Body of pancreas (tissue), 4 donors: ENCODE data around the gene SRGAP1. TPM values are rescaled to one million over a fixed set of nuclear protein-coding genes. Genes with fewer than 3 reads are reported as not detected.

Experiments
- ATAC-seq: fragments of 150-250 bp; one replicate; pipeline ENCODE4 v1.9.1; 2016
- DNase-seq, 4 donors: peaks; one replicate each; pipeline ENCODE4 v3.0.0-alpha.2; 2019
- H3K27ac ChIP-seq, 4 donors: fragments of 200-600 bp; sonication (generic); 1 replicate in 3 of 4; 2 replicates in 1 of 4; pipeline versions ENCODE4 v1.5.1 to v1.6.1; 2016 to 2019; ENCODE audit warnings: mild to moderate bottlenecking in 1 of 4, mixed read lengths in 1 of 4, moderate library complexity in 1 of 4
- H3K27me3 ChIP-seq, 2 donors: fragments of 200-600 bp; sonication (generic); one replicate each; pipeline ENCODE4 v1.6.0; 2016; ENCODE audit warnings: mild to moderate bottlenecking in 1 of 2
- H3K36me3 ChIP-seq, 2 donors: fragments of 200-600 bp; sonication (generic); replicated peaks in 1 of 2; 2 replicates each; pipeline ENCODE4 v1.5.1; 2016; ENCODE audit warnings: low read depth in 2 of 2; ENCODE audit not compliant: insufficient read depth in 1 of 2
- H3K4me1 ChIP-seq: fragments of 200-600 bp; sonication (generic); one replicate; pipeline ENCODE4 v1.6.0; 2016
- H3K4me3 ChIP-seq, 2 donors: fragments of 200-600 bp; sonication (generic); 1 replicate in 1 of 2; 2 replicates in 1 of 2; pipeline ENCODE4 v1.5.1; 2016 to 2019
- H3K9me3 ChIP-seq, 3 donors: fragments of 200-600 bp; sonication (generic); 1 replicate in 2 of 3; 2 replicates in 1 of 3; pipeline ENCODE4 v1.5.1; 2016
- POLR2A ChIP-seq, 3 donors: fragments of 450-650 bp; IDR thresholded peaks; one replicate each; pipeline ENCODE4 v1.6.1; 2016; ENCODE audit warnings: antibody characterized with exemption in 3 of 3, mild to moderate bottlenecking in 2 of 3
- WGBS, 2 donors: methylation state at CpG; one replicate each; pipeline ENCODE4 v1.1.5; 2017; 5-methylcytosine and 5-hydroxymethylcytosine counted together
- intact Hi-C: fragments of 100-400 bp; cut with DNase I; formaldehyde crosslinking; loops from one replicate; pipeline ENCODE4 v1.15.1; 2023
- total RNA-seq, 2 donors: library from RNA; depleted of rRNA; stranded (reverse); fragments of >200 nt; gene quantifications; one replicate each; pipeline ENCODE4 v1.1.0, GENCODE V29; 2016
- TF ChIP-seq, protein P1 (sequence below), 7 experiments: fragments of 450-650 bp in 4 of 7; fragments of 200-600 bp in 3 of 7; sonication (generic) in 3 of 7; IDR thresholded peaks; one replicate each; pipeline ENCODE4 v1.5.1; 2016 to 2019; ENCODE audit warnings: antibody characterized with exemption in 7 of 7

The SRGAP1 gene
- total RNA-seq, 2 donors from 2014 or later, result 8.8 to 14.8 TPM

DNA sequence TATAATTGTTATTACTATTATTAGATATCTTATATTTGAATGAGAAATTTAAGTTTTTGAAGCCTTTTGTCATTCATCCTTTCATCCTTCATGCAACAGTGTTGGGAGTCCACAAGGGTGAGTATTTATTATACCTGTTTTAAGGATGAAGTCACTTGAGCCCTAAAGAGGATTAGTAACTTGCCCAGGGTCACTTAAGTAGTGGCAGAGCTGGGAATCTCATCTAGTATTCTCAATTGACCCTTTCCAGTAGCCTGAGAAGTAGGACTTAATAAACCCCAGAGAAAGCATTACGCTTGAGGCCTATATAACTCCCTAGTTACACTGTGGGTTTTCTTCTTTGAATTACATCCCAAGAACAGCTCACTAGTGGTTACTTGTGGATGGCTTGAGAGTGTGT, 119.8 kb downstream of the SRGAP1 start:
- Histone ChIP-seq H3K4me1 (peaks cover 6% of the 10 kb centered on the region), H3K27ac (no peak overlapping the region), H3K27me3 (no peaks in the 10 kb centered on the region), H3K36me3 (no peaks in the 10 kb centered on the region), H3K4me3 (no peak overlapping the region), H3K9me3 (no peaks in the 10 kb centered on the region)
- WGBS, 2 donors, result 100% methylated on average over 1 of the region's 1 CpG
- TF ChIP-seq, protein P1, sequence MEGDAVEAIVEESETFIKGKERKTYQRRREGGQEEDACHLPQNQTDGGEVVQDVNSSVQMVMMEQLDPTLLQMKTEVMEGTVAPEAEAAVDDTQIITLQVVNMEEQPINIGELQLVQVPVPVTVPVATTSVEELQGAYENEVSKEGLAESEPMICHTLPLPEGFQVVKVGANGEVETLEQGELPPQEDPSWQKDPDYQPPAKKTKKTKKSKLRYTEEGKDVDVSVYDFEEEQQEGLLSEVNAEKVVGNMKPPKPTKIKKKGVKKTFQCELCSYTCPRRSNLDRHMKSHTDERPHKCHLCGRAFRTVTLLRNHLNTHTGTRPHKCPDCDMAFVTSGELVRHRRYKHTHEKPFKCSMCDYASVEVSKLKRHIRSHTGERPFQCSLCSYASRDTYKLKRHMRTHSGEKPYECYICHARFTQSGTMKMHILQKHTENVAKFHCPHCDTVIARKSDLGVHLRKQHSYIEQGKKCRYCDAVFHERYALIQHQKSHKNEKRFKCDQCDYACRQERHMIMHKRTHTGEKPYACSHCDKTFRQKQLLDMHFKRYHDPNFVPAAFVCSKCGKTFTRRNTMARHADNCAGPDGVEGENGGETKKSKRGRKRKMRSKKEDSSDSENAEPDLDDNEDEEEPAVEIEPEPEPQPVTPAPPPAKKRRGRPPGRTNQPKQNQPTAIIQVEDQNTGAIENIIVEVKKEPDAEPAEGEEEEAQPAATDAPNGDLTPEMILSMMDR (IDR thresholded peaks at IDR 0.05), result no peak
- TF ChIP-seq POLR2A (IDR thresholded peaks at IDR 0.05), result no peak
- DNase-seq, result no peak
- intact Hi-C loops, result no loop called here
- no peak for ATAC-seq

DNA sequence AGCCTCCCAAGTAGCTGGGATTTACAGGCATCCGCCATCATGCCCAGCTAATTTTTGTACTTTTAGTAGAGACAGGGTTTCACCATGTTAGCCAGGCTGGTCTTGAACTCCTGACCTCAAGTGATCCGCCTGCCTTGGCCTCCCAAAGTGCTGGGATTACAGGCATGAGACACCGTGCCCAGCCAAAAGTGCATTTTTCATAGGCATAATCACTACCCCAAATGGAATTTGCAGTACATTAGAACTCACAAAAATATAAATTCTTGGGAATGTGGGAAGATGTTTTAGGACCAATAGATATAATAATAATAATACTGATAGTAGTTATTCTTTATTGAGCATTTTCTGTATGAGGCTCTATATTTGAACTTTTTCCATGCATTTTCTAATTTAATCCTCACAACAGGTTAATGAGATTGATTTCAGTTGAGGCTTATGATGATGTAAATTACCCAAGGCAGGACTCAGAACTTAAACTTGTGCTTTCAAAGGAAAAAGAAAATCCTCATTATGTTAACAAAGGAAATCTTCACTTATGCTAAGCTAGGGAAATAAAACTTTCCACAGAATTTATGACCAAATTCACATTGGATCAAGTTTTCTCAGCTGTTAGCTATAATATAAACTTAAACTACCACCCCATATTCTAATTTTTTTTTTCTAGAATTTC, 121.6 kb downstream of the SRGAP1 start:
- no peak for ATAC-seq
- Histone ChIP-seq H3K27me3 (no peaks in the 10 kb centered on the region), H3K9me3 (no peaks in the 10 kb centered on the region), H3K4me1 (peaks cover 6% of the 10 kb centered on the region), H3K4me3 (no peak overlapping the region), H3K27ac (no peak overlapping the region), H3K36me3 (no peaks in the 10 kb centered on the region)
- TF ChIP-seq, protein P1 (IDR thresholded peaks at IDR 0.05), result no peak
- TF ChIP-seq POLR2A (IDR thresholded peaks at IDR 0.05), result no peak
- DNase-seq, result no peak
- WGBS, 2 donors, result 62 to 75% methylated on average over 3 of the region's 3 CpGs
- intact Hi-C loops, result no loop called here

DNA sequence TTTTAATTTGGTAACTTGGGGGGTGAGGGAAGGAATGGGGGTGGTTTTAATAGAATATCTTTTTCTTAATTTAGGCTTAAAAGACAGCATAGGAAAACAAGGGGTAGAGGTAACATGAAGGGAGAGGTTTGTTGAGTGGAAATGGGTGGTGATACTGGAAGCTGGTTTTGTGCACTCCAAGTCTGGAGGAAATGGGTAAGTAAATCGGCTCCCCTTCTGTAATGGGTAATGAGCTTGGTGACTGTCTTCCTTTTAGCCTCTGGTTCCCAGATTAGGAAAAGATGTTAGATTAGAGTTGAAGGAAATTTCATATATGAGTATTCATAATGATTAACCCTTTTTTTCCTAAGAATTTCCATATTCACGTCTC, 122.1 kb downstream of the SRGAP1 start:
- Histone ChIP-seq H3K4me3 (no peak overlapping the region), H3K36me3 (no peaks in the 10 kb centered on the region), H3K27ac (no peak overlapping the region), H3K9me3 (no peaks in the 10 kb centered on the region), H3K4me1 (peaks cover 6% of the 10 kb centered on the region), H3K27me3 (no peaks in the 10 kb centered on the region)
- intact Hi-C loops, result no loop called here
- WGBS, 2 donors, result 94 to 97% methylated on average over 2 of the region's 2 CpGs
- DNase-seq (no peak), ATAC-seq (no peak)
- TF ChIP-seq, protein P1 (IDR thresholded peaks at IDR 0.05), result no peak
- no peak for TF ChIP-seq POLR2A (IDR thresholded peaks at IDR 0.05)

DNA sequence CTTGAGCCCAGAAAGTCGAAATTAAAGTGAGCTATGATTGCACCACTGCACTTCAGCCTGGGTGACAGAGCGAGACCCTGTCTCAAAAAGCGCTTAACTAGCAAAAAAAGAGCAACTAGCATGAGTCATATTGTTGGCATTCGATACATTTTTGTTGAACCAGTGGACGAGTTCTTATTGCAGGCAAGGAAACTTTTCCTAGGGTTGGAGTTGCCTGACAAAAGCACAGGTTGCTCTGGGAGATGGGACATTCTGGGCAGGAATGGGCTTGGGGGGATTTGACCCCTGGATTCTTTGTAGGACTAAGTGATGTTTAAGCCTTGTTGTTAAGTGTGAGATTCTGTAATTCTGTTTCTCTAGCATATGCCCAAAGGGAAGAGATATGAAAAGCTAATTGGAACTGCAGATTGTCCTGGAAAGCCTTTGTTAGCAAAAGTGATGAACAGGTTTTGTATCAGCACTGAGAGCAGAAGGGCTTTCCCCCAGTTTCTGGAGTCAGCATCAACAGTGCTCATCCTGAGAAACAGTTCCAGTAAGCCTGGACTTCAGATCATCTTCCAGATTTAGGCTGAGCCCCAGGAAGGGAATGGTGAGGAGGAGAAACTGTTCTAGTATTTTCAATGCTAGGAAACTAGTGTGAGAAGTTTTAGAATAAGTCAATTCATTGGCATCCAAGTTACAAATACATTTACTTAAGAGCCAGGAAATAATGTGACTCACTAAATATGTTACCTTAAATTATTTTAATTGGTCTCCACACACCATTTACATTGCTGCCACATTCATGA, 123.1 kb downstream of the SRGAP1 start:
- ATAC-seq (no peak), DNase-seq (no peak)
- WGBS, 2 donors, result 80 to 83% methylated on average over 5 of the region's 5 CpGs
- H3K9me3 ChIP-seq, result no peaks in the 10 kb centered on the region
- no peaks in the 10 kb centered on the region for H3K27me3 ChIP-seq
- TF ChIP-seq, protein P1 (IDR thresholded peaks at IDR 0.05), result no peak
- TF ChIP-seq POLR2A (IDR thresholded peaks at IDR 0.05), result no peak
- peaks cover 6% of the 10 kb centered on the region for H3K4me1 ChIP-seq
- H3K4me3 ChIP-seq, result no peak overlapping the region
- no peak overlapping the region for H3K27ac ChIP-seq
- intact Hi-C loops, result no loop called here
- H3K36me3 ChIP-seq, result no peaks in the 10 kb centered on the region
